Peyer's patch (tissue), 4 donors: Measurements from ENCODE around the gene HSD17B12. TPM values are rescaled to one million over a fixed set of nuclear protein-coding genes. Genes with fewer than 3 reads are reported as not detected.
"Not testable (repeated sequence)": the region's sequence is repeated elsewhere in the genome, so short reads cannot be mapped to it uniquely, and the experiment has no call there.

ENCODE experiments used
- DNase-seq, 3 donors: peaks; one replicate each; pipeline ENCODE4 v3.0.0-alpha.2; 2017 to 2019
- H3K27ac ChIP-seq, 4 donors: fragments of 200-600 bp; sonication (generic); one replicate each; pipeline ENCODE4 v1.5.1; 2016 to 2019
- H3K27me3 ChIP-seq, 2 donors: fragments of 200-600 bp; sonication (generic); one replicate each; pipeline ENCODE4 v1.5.1; 2019
- H3K36me3 ChIP-seq, 3 donors: fragments of 200-600 bp; sonication (generic); one replicate each; pipeline ENCODE4 v1.5.1; 2016 to 2019
- H3K4me1 ChIP-seq, 4 donors: fragments of 200-600 bp; sonication (generic); one replicate each; pipeline ENCODE4 v1.5.1; 2016 to 2019
- H3K4me3 ChIP-seq, 4 donors: fragments of 200-600 bp; sonication (generic); 1 replicate in 3 of 4; 2 replicates in 1 of 4; pipeline ENCODE4 v1.5.1; 2016 to 2019; ENCODE audit warnings: mild to moderate bottlenecking in 1 of 4
- H3K9me3 ChIP-seq, 4 donors: fragments of 200-600 bp; sonication (generic); one replicate each; pipeline ENCODE4 v1.5.1; 2016 to 2019; ENCODE audit warnings: mild to moderate bottlenecking in 1 of 4
- CTCF ChIP-seq, 6 experiments: fragments of 450-650 bp in 4 of 6; fragments of 200-600 bp in 2 of 6; sonication (generic) in 1 of 6; IDR thresholded peaks; one replicate each; pipeline ENCODE4 v1.5.1; 2017 to 2019; ENCODE audit warnings: antibody characterized with exemption in 6 of 6, mild to moderate bottlenecking in 3 of 6, moderate library complexity in 1 of 6
- POLR2A ChIP-seq, 2 donors: fragments of 450-650 bp; IDR thresholded peaks; one replicate each; pipeline ENCODE4 v1.5.1; 2017; ENCODE audit warnings: antibody characterized with exemption in 2 of 2, mild to moderate bottlenecking in 2 of 2, moderate library complexity in 2 of 2
- total RNA-seq, 4 donors: library from RNA; depleted of rRNA; stranded (reverse); fragments of >200 nt; gene quantifications; one replicate each; pipeline ENCODE4 v1.1.0, GENCODE V29; 2016

The HSD17B12 gene
- total RNA-seq, 4 donors from 2014 or later = 12.4 to 69.0 (median 59.4) TPM

DNA sequence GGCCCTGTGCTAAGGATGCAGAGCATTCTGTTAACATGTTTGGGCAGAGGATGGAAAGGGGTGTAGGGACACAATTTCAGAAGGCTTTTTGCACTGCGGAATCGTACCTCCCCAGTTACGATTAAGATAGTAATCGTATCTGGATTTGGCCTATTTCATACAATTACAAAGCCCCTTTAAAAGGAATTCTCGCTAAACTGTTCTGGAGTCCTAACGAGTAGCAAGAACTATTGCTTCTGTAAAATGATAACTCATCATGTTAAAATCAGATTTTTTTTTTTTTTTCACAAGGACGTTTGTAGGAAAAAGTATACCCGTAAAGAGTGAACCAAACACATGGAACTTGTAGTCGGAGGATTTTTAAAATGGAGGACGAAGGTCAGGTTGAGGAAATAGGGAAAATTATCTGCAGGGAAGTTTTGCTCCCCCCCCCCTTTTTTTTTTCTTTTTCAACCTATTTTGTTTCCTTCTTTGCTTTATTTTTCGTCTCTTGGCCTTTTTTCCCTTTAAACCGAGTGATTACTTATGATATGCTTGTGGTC, 934 bp downstream of the HSD17B12 start:
- Histone ChIP-seq H3K27ac (peak overlapping the region; percentile 85 to 97 (median 88)), H3K4me1 (peaks cover 0 to 7% (median 0%) of the 10 kb centered on the region in 4 donors), H3K27me3 (no peaks in the 10 kb centered on the region), H3K9me3 (no peaks in the 10 kb centered on the region), H3K36me3 (no peaks in the 10 kb centered on the region), H3K4me3 (peak overlapping the region; percentile 57 to 98 (median 73))
- no peak for DNase-seq
- TF ChIP-seq POLR2A (IDR thresholded peaks at IDR 0.05) (no peak), CTCF (IDR thresholded peaks at IDR 0.05) (no peak)

- H3K36me3 ChIP-seq, H3K27me3 ChIP-seq, H3K9me3 ChIP-seq, DNase-seq, H3K4me1 ChIP-seq: not testable (repeated sequence)
- Histone ChIP-seq H3K4me3 (peak overlapping the region in 3 of 4 donors; percentile 57 to 98 (median 66)), H3K27ac (peak overlapping the region; percentile 28 to 97 (median 70))
Measured at GRCh38 chr11:43682081-43682480, 1.5 kb downstream of the HSD17B12 start.

DNA sequence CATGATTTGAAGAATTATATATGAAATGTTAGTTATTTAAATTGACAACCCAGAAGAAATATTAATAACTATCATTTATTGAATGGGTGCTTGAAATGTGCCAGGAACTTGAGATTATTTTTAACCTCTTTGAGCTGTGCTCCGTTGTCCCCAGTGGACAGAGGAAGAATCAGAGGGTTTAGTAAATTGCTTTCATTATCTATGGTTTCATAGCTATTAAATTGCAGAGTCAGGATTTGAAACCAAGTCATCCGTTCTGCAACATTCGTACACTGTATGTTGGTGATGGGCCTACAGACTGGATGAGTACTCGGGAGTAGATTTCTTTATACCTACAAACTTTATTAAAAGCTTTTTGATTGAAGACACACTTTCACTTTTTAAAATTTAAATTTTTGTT, 4.9 kb downstream of the HSD17B12 start:
- Histone ChIP-seq H3K27ac (no peak overlapping the region), H3K9me3 (no peaks in the 10 kb centered on the region), H3K4me3 (no peak overlapping the region), H3K36me3 (no peaks in the 10 kb centered on the region), H3K4me1 (peaks cover 0 to 14% (median 0%) of the 10 kb centered on the region in 4 donors), H3K27me3 (no peaks in the 10 kb centered on the region)
- TF ChIP-seq CTCF (IDR thresholded peaks at IDR 0.05) (no peak), POLR2A (IDR thresholded peaks at IDR 0.05) (no peak)
- no peak for DNase-seq

- no peak overlapping the region for H3K27ac ChIP-seq
- H3K36me3 ChIP-seq = no peaks in the 10 kb centered on the region
- H3K4me1 ChIP-seq = peaks cover 0 to 14% (median 0%) of the 10 kb centered on the region in 4 donors
- no peaks in the 10 kb centered on the region for H3K9me3 ChIP-seq
- no peak for DNase-seq
- H3K27me3 ChIP-seq = no peaks in the 10 kb centered on the region
- H3K4me3 ChIP-seq = no peak overlapping the region
- TF ChIP-seq POLR2A (IDR thresholded peaks at IDR 0.05) (no peak), CTCF (IDR thresholded peaks at IDR 0.05) (no peak)
Measured at GRCh38 chr11:43686207-43686606, 5.7 kb downstream of the HSD17B12 start.

DNA sequence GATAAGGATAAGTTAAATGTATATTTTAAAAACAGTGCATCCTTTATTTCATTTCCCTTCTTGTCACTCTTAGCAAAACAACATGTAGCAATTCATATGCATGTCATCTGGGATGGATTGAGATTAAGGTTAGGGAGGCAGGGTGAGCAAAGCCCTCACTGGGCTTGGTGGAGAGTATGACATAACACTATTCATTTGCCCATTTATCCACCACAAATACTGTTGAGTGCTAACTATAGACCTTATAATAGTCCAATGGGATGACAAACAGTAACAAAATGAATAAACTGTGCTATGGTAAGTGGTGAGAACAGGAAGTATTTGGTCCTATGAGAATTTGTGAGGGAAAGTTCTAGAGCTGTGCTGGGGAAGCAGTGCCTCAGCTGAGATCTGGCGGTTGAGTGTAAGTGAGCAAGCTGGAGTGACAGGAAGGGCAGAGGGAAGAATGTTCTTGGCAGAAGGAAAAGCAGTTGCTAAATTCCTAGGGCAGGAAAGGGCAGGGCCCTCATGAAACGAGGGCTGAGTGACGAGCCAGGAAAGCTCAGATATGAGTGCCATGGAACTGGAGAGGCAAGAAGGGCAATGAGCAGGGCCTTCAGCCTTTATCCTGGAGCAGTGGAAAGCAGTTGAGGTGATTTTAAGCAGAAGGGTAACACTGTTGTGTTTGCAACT, 6.7 kb downstream of the HSD17B12 start:
- DNase-seq = no peak
- Histone ChIP-seq H3K27ac (peak overlapping the region in 1 of 4 donors; percentile 18), H3K36me3 (no peaks in the 10 kb centered on the region), H3K4me1 (peaks cover 0 to 8% (median 0%) of the 10 kb centered on the region in 4 donors), H3K27me3 (no peaks in the 10 kb centered on the region), H3K9me3 (no peaks in the 10 kb centered on the region), H3K4me3 (no peak overlapping the region)
- no peak for TF ChIP-seq CTCF (IDR thresholded peaks at IDR 0.05)
- no peak for TF ChIP-seq POLR2A (IDR thresholded peaks at IDR 0.05)

GRCh38 chr11:43688394-43688793, 7.9 kb downstream of the HSD17B12 start:
- no peak for DNase-seq
- Histone ChIP-seq H3K9me3 (no peaks in the 10 kb centered on the region), H3K27ac (no peak overlapping the region), H3K36me3 (no peaks in the 10 kb centered on the region), H3K27me3 (no peaks in the 10 kb centered on the region), H3K4me3 (no peak overlapping the region), H3K4me1 (peaks cover 0 to 7% (median 0%) of the 10 kb centered on the region in 4 donors)
- TF ChIP-seq POLR2A (IDR thresholded peaks at IDR 0.05) = no peak
- TF ChIP-seq CTCF (IDR thresholded peaks at IDR 0.05) = no peak
